NCI-H2029 (cell line): ENCODE data around the gene SCN10A.

Experiments
- DNase-seq: peaks from one replicate; lab custom pipeline; 2025; lab: John Stamatoyannopoulos, UW

SCN10A gene

DNA sequence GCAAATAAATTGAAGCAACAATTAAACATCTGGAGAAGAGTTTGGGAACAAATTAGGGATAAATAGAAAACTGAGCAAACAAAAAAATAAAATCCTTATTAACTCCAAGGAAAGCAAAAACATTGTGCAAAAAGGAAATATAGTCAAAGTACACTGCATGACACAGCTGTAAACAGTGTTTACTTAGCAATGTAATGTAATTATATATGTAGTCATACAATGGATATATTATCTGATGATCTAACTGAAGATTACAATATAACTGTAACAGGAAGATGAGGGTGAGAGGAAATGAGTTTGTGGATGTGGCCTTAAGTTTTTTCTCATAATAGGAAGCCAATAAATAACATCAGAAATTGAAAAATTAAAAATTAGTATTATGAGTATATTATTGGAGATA is 42.5 kb downstream of the SCN10A start:
- DNase-seq: no peak

DNA sequence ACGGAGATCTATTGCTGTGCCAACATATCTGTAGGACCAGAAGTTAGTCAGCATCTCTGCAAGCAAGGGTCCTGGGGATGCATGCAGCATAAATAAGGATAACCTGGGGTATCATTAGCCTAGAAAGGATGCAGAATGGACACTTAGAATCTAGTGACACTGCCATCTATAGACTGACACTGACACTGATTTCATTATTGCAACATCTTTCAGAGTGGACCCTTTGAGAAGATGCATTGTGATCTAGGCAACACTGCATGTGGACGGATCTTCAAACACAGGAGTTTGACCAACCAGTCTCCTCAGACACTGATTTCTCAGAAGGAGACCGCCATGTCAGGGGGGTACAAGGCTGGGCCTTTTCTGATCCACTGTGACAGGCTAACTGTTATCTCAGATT is 52.4 kb downstream of the SCN10A start:
- DNase-seq: no peak

DNA sequence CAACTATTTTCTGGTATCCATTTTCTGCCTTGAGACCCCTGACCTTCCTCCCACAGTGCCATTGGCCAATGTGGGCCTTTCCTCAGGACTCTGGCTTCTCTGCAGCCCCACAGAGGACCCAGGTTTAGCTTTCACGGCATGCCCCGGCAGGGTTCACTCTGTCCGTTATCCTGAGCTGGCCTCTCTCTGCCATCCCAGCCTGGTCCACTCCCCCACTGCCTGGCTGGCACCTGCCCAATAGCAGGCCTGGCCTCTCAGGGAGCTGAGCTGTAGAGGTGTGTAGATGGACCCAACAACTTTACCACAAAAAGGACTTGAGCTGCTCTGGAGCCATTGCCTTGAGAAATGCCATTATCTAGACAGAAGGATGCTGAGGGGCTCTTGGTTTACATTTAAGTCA is 57.5 kb downstream of the SCN10A start:
- no peak for DNase-seq

DNA sequence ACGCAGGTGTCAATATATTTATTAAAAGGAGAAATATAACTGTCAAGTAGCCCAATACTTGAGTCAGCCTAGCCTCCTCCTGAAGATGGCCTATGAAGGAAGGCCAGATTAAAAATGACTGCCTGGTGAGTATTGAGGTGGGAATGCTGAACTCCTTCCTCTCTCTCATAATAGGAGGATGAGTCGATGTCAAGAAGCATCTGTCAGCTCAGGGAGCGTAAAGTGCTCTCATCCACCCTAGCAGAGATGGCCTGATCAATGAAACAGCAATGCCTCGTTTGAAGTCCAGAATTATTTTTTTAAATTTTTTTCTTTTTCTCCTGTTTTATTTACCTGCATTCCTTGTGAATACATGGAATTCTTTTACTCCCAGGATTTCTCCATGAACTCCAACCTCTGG is 58.3 kb downstream of the SCN10A start:
- DNase-seq: no peak

DNA sequence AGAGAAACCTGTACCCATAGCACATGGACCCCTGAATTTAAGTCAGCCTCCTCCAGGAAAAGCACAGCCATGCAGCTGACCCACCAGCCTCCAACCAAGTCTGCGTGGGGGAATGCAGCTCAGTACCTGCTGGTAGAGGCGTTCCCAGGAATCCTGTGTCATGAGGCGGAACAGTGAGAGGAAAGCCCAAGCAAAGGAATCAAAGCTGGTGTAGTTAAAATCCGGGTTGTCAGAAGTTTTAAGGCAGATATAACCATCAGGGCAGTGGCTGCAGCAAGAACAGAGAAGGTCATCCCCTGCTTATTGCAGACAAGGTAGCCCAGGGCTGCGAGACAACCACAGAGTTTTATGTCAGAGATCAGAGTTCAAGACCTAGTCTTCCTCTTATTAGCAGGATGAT is 59.1 kb downstream of the SCN10A start:
- DNase-seq: no peak

DNA sequence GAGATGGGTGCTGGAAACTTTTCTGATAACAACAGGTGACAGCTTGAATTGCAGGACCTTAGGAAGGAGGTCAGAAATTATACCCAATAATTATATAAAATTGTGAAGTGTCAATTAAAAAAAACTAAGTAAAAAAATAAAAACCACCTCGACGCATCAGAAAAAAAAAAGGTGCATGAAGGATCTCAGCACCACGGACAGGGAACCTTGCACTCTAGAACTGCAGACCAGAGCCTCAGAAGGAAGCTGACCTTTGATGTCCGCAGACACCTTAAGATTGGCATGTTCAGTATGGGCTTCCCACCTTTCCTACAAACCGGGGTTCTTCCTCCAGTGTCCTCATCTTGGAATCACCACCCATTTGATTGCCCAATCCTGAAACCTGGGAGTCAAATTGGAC is 60.9 kb downstream of the SCN10A start:
- no peak for DNase-seq

DNA sequence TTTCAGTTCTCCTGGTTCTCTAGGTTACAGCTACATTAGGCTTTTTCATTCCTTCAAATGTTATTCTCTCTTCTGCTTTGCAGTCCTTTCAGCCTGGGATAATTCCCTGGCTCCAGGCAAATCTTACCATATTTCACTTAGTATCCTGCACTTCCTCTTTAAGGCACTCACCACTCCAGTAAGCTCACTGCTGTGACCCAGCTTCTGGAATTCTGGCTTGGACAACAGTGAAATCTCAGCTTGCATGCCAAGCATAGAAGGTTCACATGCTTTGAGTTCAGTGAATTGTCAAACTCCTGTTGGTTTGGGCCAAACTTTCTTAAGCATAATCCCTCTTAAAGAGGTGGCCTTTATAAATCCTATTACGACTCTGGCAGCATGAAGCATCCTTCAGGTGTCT is 69.4 kb downstream of the SCN10A start:
- DNase-seq: no peak

DNA sequence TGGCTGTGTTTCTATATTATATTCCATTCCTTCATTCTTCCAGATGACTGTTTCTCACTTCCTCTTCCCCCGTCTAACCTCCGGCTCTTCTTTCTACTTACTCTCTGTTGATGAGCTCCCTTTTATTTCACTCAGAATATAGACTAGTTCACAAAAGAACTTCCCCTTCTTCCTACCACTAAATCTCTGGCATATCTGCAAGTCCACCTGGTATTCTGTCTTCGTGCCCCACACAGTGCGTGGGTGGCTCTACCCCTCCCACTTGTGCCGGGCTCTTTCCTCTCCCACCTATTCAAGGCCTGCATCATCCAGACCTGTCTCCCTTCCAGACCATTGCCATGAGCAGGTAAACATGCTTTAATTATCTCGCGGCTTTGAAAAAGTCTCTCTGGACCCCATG is 73.0 kb downstream of the SCN10A start:
- DNase-seq: no peak

DNA sequence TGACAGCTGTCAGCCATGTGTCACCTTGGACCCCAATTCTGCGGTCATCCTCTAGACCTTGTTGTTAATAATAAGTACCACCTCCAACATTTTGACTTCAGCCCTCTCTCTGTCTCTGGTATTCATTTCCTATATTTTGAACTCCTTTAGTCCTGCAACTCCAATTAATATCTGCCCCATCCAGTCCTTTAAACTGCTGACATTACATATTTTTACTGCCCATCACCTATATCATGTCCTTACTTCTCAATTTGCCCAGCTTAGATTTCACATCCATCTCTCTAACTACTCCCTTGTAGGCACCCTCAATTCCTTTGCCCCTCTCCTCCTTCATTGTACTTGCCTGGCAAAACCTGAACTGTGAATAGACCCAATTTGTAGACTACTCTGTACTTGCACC is 73.5 kb downstream of the SCN10A start:
- no peak for DNase-seq

DNA sequence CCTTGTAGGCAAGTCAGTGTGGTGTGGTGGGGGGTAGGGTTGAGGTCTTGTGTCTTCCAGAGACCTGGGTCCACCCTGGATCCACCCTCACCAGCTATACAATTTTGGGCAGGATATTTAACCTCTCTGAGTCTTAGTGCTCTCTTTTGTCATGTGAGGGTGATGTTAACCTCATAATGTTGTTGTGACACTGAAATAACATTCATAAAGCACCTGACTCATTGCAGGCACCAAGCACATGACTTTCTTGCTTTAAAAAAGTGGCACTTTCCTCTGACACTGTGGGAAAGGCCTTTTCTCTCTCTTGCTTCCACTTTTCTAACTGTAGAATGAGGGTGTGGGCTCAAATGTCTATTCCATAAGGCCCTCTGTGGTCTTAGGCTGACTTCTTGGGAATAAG is 75.5 kb downstream of the SCN10A start:
- DNase-seq: no peak

DNA sequence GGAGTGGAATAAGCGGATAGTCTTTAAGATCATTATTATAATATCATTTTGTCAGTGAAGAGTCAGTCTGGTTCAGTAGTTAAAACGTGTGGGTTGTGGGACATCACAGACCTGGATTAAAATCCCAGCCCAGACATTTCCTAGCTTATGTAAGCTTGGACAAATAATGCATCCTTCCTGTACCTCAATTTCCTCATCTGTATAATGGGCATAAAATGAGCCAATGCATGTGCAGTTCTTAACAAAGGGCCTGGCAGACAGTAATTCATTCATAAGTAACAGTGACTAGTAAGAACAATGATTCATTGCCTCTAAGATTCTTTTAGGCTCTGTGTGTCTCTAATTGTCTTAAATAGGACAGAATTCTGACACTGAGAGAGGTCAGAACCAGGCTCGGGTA is 76.1 kb downstream of the SCN10A start:
- DNase-seq: no peak

DNA sequence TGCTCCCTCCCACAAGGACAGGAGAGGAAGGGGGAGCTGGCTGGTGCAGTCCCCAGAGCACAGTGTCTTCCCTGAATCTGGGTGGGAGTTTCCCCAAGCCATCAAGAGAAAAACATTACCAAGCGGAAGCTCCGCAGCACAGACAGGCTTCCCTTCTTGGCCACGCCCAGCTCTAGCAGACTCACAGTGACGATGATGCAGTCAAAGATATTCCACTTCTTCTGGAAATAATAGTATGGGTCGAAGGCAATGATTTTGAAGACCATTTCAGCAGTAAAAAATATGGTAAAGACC is 76.7 kb downstream of the SCN10A start:
- no peak for DNase-seq

DNA sequence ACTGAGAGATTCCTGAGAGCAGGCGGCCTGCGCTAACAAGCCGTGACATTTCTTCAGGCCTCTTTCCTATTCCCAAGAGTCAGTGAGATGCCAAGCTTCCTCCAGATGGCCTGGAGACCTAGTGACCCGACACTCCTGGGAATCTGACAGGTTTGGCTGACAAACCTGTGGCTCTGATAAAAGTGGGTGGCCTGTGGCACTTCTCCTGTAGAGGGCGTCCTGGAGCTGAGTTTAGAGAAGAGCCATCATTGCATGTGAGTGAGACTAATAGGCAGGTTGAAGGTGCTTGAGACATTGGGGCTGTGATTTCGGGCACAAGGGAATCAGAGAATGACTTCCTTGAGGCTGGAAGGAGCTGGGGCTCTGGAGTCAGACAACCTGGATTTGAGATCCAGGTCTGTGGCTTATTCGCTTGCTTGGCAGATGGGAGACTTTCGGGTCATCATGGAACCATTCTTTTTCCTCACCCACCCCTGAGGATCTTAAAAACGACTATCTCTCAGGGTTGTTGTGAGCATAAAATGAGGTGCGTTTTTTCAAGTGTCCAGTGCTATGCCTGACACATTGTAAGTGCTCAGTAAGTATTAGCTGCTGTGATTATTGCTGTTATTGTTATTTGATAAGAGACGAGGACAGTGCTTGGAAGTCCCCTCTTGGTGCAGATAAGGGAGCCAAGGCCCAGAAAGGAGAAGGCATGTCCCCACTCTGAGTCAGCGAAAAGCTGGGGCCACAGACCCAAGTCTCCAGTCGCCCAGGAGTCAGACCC is 77.2 kb downstream of the SCN10A start:
- peak; percentile 9 for DNase-seq

DNA sequence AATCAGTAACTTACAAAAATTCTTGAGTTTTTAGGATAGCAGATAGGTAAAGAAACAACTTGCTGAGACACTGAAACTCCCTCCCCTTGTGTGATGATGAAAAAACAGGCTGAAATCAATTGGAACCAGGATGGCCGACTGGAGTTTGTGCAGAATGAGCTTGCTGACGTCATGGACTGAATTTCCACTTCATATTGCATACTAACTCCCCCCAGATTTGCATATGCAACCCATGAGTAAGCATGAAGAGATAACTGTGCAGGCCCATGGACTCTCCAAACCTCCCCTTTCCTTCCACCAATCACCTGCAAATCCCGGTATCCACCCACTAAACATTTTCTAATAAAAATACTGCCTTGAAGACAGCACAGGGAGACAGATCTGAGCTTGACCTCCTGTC is 84.5 kb downstream of the SCN10A start:
- no peak for DNase-seq

DNA sequence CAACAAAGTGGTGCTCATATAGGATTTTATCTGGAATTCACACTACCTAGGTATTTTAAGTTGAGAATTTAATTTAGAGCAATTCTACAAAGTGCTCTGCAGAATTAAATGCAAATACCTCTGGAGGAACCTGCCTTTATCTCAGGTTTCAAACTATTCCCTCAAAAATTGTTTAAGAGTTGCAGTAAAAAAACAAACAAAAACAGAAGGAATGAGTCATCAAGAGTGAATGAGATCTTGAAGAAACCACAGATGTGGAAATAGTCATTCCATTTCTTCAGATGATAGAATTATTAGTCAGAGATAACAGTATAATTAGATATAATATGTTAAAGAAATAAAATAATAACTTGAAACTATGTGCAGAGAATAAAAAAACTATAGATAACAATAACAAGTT is 85.7 kb downstream of the SCN10A start:
- no peak for DNase-seq

DNA sequence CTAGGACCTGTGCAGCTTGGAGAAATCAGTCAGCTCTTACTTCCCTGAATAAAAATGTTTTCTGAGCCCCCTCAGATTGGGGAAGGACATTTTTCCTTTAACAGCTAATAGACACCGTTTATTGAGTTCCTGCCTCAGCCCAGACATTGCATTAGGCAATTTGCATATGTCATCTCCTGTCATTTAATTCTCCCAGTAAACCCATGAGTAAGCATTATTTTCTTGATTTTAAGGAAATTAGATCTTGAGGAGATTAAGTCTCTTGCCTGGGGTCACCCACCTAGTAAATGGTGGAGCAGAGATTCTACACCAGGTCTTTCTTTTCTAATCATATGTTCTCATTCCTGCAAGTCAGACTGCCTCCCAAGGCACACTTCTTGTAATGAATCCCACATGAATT is 88.0 kb downstream of the SCN10A start:
- DNase-seq: no peak

DNA sequence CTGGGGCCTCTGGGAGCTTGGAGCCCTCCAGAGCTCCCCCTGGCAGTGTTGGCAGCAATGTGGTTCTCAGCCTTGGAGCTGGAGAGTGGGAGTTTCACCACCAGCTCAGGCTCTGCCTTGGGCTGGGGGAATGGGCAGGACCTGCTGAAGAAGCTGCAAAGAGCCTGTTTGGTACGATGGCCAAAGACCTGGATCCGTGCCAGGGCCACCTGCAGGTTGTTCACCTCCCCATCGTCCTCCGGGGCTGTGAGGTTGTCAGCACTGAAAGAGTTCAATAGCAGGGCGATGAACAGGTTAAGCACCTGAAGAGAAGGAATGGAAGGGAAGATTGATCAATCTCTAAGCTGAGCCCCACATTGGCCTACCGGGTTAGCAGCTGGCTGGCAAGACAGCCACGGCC is 89.3 kb downstream of the SCN10A start:
- DNase-seq: no peak

DNA sequence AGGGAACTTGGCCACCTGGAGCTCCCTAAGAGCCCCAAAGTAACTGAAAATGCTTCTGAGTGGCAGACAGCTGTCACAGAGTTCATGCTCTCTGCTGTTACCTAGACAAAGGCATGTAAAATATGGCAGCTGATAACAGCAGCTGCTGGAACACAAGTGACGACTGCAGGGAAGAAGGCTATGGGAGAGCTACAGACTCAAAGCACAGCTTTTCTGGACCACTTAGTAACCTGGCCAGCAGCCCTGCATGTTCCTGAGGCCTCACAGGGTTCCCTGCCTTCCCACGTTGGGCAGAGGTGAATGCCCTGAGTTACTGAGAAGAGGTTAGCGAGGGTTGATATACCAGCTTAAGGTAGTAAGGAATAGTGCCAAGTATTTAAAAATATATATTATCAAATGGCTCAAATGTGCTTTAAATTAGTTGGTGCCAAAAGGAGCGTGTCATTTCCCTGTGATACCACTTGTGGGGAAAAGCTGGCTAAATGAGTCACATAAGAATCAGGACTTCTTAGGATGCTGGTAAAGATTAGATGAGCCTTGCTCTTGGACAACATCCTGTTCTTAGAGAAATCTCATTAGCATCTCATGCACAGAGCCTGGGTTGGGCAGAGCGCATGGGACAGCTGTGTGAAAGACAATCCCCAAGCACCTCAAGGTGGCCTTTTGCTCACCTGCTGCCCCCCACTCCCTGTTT is 90.1 kb downstream of the SCN10A start:
- DNase-seq: no peak

DNA sequence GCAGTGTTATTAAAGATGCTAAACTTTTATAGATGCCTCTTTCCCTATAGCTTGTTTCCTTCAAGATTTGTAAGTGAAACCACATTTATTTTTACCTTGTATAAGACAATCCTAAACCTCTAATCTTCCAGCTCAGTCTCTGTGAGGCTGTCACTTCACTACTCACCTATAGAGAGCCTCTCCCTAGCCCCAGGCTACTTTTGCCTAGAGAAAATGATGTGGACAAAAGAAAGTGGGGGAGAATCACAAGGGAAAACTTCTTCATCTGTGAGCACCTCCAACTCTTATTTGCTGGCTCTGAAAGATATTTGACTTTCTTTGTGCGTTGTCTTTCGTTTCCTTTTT is 91.7 kb downstream of the SCN10A start:
- no peak for DNase-seq

DNA sequence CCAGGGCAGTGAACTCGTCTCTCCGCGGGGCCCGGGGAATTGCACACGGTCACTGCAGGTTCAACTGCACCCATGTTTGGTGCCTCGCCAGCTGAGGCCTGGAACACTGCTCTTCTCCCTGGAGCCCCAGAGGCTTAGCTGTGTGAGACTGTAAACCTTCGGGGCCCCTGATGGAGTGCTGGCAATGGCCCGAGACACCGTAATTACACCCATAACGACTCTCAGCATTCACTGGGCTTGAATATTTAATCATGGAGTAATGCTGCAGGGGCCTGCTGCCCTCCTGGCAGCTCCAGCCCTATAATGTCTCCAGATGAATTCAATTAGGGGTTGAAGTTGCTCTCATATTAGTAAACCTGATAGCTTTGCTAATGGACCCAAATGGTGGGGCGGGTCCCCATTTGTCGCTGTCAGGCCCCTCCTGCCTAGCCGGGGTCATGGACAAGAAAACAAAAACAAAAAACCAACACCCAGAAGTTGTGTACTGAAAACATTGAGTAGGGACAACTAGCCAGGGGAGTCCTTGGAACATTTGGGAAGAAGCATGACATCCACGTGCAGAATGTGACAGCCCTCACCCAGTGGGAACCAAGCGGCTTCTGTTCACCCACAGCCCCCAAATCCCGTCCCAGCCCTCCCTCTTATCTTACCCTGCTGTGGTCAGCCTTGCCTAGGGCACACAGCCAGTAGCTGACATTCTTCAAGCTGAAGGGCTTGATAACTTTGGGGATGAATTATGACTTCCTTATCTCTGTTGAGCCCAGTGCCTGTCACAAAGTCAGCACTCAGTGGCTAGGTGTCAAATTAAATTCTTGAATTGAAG is 92.2 kb downstream of the SCN10A start:
- DNase-seq: no peak

DNA sequence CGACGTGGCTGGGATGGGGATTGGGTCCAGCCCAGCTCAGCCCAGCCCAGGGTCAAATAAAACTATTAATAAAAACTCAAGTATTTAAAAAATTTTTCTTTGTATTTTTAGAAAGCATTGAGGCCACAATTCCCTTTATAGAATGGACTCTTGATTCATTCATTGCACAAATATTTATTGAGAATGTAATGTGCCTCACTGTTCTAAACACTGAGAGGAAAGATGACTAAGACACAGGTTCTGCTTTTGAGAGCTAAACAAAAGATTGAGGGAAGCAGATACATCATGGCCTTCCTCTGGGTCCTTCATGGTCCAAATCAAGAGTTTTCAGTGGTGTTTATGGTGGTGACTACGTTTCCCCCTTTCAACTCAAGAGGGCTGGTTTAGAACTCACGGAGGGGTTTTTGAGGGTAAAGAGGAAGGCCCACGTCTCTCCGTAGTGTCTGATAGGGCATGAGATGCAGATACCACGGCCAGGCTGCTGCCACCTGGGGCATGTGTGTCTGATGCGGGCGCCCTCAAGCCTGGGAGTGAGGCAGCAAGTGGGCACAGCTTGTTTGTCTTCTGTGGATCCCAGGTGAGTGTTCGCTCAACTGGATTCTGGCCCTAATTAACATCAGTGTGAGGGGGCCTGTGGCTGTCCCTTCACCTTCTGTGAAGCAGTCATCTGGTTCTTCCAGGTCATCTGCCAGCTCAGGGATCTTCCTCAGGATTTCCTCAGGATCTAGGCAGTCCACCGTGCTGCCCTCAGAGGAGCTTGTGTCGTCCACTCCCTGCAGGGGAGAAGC is 93.0 kb downstream of the SCN10A start:
- no peak for DNase-seq

DNA sequence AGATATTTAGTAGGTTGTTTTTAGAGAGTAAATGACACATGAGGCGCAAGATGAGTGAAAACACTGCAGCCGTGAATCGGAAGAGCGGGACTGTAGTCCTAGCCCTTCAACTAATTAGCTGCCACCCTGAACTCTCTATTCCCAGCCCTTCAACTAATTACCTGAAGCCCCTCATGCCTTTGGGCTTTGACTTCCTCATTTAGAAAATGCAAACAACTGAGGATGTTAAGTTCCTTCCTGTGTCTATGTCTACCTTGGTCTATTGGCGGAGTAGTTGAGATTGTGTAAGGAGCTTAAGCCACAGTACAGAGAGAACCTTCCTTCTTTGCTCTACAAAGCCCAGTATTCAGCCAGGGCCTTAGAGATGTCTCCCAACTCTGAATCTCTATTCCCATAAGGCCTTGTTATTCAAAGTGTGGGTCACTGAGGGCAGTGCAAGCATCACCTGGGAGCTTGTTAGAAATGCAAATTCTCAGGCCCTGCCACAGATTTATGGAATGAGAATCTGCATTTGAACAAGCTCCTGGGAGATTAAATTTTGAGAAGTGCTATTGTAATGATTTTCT is 94.7 kb downstream of the SCN10A start:
- DNase-seq: no peak
